ENCODE measurements around the gene SRD5A3.

SRD5A3 gene

GRCh38 chr4:55345980-55346850 is at the start of gene SRD5A3:
Gene SRD5A3 (plus strand): TSS chr4:55346242. CDS start chr4:55346337, 95 bp downstream.
- H3K27ac ChIP-seq (ENCODE audit: low read length) = no peak within 1 kb of the TSS
- H3K4me3 ChIP-seq (ENCODE audit: low read length) = peak within 1 kb of the TSS; percentile 59
- no peak for DNase-seq (ENCODE audit: low read depth, low spot score)
- no peaks in the 10 kb centered on the region for H3K36me3 ChIP-seq (ENCODE audit: control insufficient read depth, insufficient read depth, low read length)
- no peaks in the 10 kb centered on the region for H3K4me1 ChIP-seq (ENCODE audit: control insufficient read depth, insufficient read depth, low read length)
- H3K27me3 ChIP-seq (ENCODE audit: control insufficient read depth, insufficient read depth, low read length) = no peaks in the 10 kb centered on the region
- WGBS (ENCODE audit: insufficient coverage, insufficient read length) = no CpG with 5 or more reads among the region's 95 CpGs
- no peaks in the 10 kb centered on the region for H3K9me3 ChIP-seq (ENCODE audit: control insufficient read depth, insufficient read depth, low read length)

- no peak overlapping the region for H3K4me3 ChIP-seq (ENCODE audit: low read length)
- WGBS (ENCODE audit: insufficient coverage, insufficient read length) = no CpG with 5 or more reads among the region's 9 CpGs
- no peaks in the 10 kb centered on the region for H3K27me3 ChIP-seq (ENCODE audit: control insufficient read depth, insufficient read depth, low read length)
- H3K27ac ChIP-seq (ENCODE audit: low read length) = no peak overlapping the region
- no peak for DNase-seq (ENCODE audit: low read depth, low spot score)
- no peaks in the 10 kb centered on the region for H3K9me3 ChIP-seq (ENCODE audit: control insufficient read depth, insufficient read depth, low read length)
- no peaks in the 10 kb centered on the region for H3K36me3 ChIP-seq (ENCODE audit: control insufficient read depth, insufficient read depth, low read length)
- H3K4me1 ChIP-seq (ENCODE audit: control insufficient read depth, insufficient read depth, low read length) = no peaks in the 10 kb centered on the region
These were observed 48.7 kb upstream of the SRD5A3 start for GRCh38 chr4:55297346-55297745.

GRCh38 chr4:55303760-55304165 is 42.3 kb upstream of the SRD5A3 start:
- no peaks in the 10 kb centered on the region for H3K9me3 ChIP-seq (ENCODE audit: control insufficient read depth, insufficient read depth, low read length)
- no CpG with 5 or more reads among the region's 3 CpGs for WGBS (ENCODE audit: insufficient coverage, insufficient read length)
- H3K27me3 ChIP-seq (ENCODE audit: control insufficient read depth, insufficient read depth, low read length) = no peaks in the 10 kb centered on the region
- no peak for DNase-seq (ENCODE audit: low read depth, low spot score)
- no peak overlapping the region for H3K4me3 ChIP-seq (ENCODE audit: low read length)
- no peaks in the 10 kb centered on the region for H3K4me1 ChIP-seq (ENCODE audit: control insufficient read depth, insufficient read depth, low read length)
- no peaks in the 10 kb centered on the region for H3K36me3 ChIP-seq (ENCODE audit: control insufficient read depth, insufficient read depth, low read length)
- no peak overlapping the region for H3K27ac ChIP-seq (ENCODE audit: low read length)

- no CpG with 5 or more reads among the region's 3 CpGs for WGBS (ENCODE audit: insufficient coverage, insufficient read length)
- DNase-seq (ENCODE audit: low read depth, low spot score) = no peak
- H3K27ac ChIP-seq (ENCODE audit: low read length) = no peak overlapping the region
- H3K36me3 ChIP-seq (ENCODE audit: control insufficient read depth, insufficient read depth, low read length) = no peaks in the 10 kb centered on the region
- H3K4me1 ChIP-seq (ENCODE audit: control insufficient read depth, insufficient read depth, low read length) = no peaks in the 10 kb centered on the region
- H3K9me3 ChIP-seq (ENCODE audit: control insufficient read depth, insufficient read depth, low read length) = no peaks in the 10 kb centered on the region
- no peak overlapping the region for H3K4me3 ChIP-seq (ENCODE audit: low read length)
- H3K27me3 ChIP-seq (ENCODE audit: control insufficient read depth, insufficient read depth, low read length) = no peaks in the 10 kb centered on the region
These were observed 41.7 kb upstream of the SRD5A3 start for GRCh38 chr4:55304303-55304702.

GRCh38 chr4:55308071-55308470 is 38.0 kb upstream of the SRD5A3 start:
- Histone ChIP-seq H3K27ac (ENCODE audit: low read length) (no peak overlapping the region), H3K4me3 (ENCODE audit: low read length) (no peak overlapping the region), H3K4me1 (ENCODE audit: control insufficient read depth, insufficient read depth, low read length) (no peaks in the 10 kb centered on the region), H3K27me3 (ENCODE audit: control insufficient read depth, insufficient read depth, low read length) (no peaks in the 10 kb centered on the region), H3K36me3 (ENCODE audit: control insufficient read depth, insufficient read depth, low read length) (no peaks in the 10 kb centered on the region), H3K9me3 (ENCODE audit: control insufficient read depth, insufficient read depth, low read length) (no peaks in the 10 kb centered on the region)
- DNase-seq (ENCODE audit: low read depth, low spot score) = no peak
- WGBS (ENCODE audit: insufficient coverage, insufficient read length) = no CpG with 5 or more reads among the region's 2 CpGs

- no peak overlapping the region for H3K4me3 ChIP-seq (ENCODE audit: low read length)
- H3K9me3 ChIP-seq (ENCODE audit: control insufficient read depth, insufficient read depth, low read length) = no peaks in the 10 kb centered on the region
- no peaks in the 10 kb centered on the region for H3K27me3 ChIP-seq (ENCODE audit: control insufficient read depth, insufficient read depth, low read length)
- WGBS (ENCODE audit: insufficient coverage, insufficient read length) = no CpG with 5 or more reads among the region's 5 CpGs
- no peak for DNase-seq (ENCODE audit: low read depth, low spot score)
- H3K36me3 ChIP-seq (ENCODE audit: control insufficient read depth, insufficient read depth, low read length) = no peaks in the 10 kb centered on the region
- H3K4me1 ChIP-seq (ENCODE audit: control insufficient read depth, insufficient read depth, low read length) = no peaks in the 10 kb centered on the region
- H3K27ac ChIP-seq (ENCODE audit: low read length) = no peak overlapping the region
These were observed 34.1 kb upstream of the SRD5A3 start for GRCh38 chr4:55311792-55312488.

- no CpG with 5 or more reads among the region's 1 CpG for WGBS (ENCODE audit: insufficient coverage, insufficient read length)
- DNase-seq (ENCODE audit: low read depth, low spot score) = peak; percentile 39
- Histone ChIP-seq H3K27ac (ENCODE audit: low read length) (no peak overlapping the region), H3K4me1 (ENCODE audit: control insufficient read depth, insufficient read depth, low read length) (no peaks in the 10 kb centered on the region), H3K27me3 (ENCODE audit: control insufficient read depth, insufficient read depth, low read length) (no peaks in the 10 kb centered on the region), H3K9me3 (ENCODE audit: control insufficient read depth, insufficient read depth, low read length) (no peaks in the 10 kb centered on the region), H3K4me3 (ENCODE audit: low read length) (no peak overlapping the region), H3K36me3 (ENCODE audit: control insufficient read depth, insufficient read depth, low read length) (no peaks in the 10 kb centered on the region)
These were observed 33.4 kb upstream of the SRD5A3 start for GRCh38 chr4:55312489-55313101.

- no peak for DNase-seq (ENCODE audit: low read depth, low spot score)
- Histone ChIP-seq H3K27ac (ENCODE audit: low read length) (no peak overlapping the region), H3K36me3 (ENCODE audit: control insufficient read depth, insufficient read depth, low read length) (no peaks in the 10 kb centered on the region), H3K9me3 (ENCODE audit: control insufficient read depth, insufficient read depth, low read length) (no peaks in the 10 kb centered on the region), H3K4me3 (ENCODE audit: low read length) (no peak overlapping the region), H3K4me1 (ENCODE audit: control insufficient read depth, insufficient read depth, low read length) (no peaks in the 10 kb centered on the region), H3K27me3 (ENCODE audit: control insufficient read depth, insufficient read depth, low read length) (no peaks in the 10 kb centered on the region)
- no CpG with 5 or more reads among the region's 4 CpGs for WGBS (ENCODE audit: insufficient coverage, insufficient read length)
These were observed 31.8 kb upstream of the SRD5A3 start for GRCh38 chr4:55314141-55314820.

- H3K4me3 ChIP-seq (ENCODE audit: low read length) = no peak overlapping the region
- H3K4me1 ChIP-seq (ENCODE audit: control insufficient read depth, insufficient read depth, low read length) = no peaks in the 10 kb centered on the region
- WGBS (ENCODE audit: insufficient coverage, insufficient read length) = no CpG with 5 or more reads among the region's 5 CpGs
- DNase-seq (ENCODE audit: low read depth, low spot score) = no peak
- H3K27me3 ChIP-seq (ENCODE audit: control insufficient read depth, insufficient read depth, low read length) = no peaks in the 10 kb centered on the region
- no peak overlapping the region for H3K27ac ChIP-seq (ENCODE audit: low read length)
- H3K36me3 ChIP-seq (ENCODE audit: control insufficient read depth, insufficient read depth, low read length) = no peaks in the 10 kb centered on the region
- no peaks in the 10 kb centered on the region for H3K9me3 ChIP-seq (ENCODE audit: control insufficient read depth, insufficient read depth, low read length)
These were observed 27.6 kb upstream of the SRD5A3 start for GRCh38 chr4:55318175-55319129.

Measured in iPS DF 6.9 (cell line).